HG03342 (cell line): ENCODE measurements around the gene BPTF.
"Not testable (repeated sequence)": the region's sequence is repeated elsewhere in the genome, so short reads cannot be mapped to it uniquely, and the experiment has no call there.

Experiments
- ATAC-seq: cut with Tn5 transposase; IDR thresholded peaks from one replicate; pipeline ENCODE4 v1.9.1; 2021; ENCODE audit warnings: mild to moderate bottlenecking, moderate library complexity; ENCODE audit not compliant: unreplicated experiment

The BPTF gene

GRCh38 chr17:68004201-68004600 lies 178.9 kb downstream of the BPTF start:
- ATAC-seq, result no peak

GRCh38 chr17:68006797-68007196 lies 181.5 kb downstream of the BPTF start:
- ATAC-seq, result no peak

GRCh38 chr17:68011199-68011665 lies 185.9 kb downstream of the BPTF start:
- ATAC-seq, result peak; percentile 67

- ATAC-seq, result no peak
These were observed 188.1 kb downstream of the BPTF start for GRCh38 chr17:68013385-68013784.

- ATAC-seq, result no peak
These were observed 189.9 kb downstream of the BPTF start for GRCh38 chr17:68015081-68015723.

- no peak for ATAC-seq
These were observed 191.5 kb downstream of the BPTF start for GRCh38 chr17:68016838-68017237.

GRCh38 chr17:68018493-68018892 lies 193.2 kb downstream of the BPTF start:
- ATAC-seq, result not testable (repeated sequence)

GRCh38 chr17:68019336-68019674 lies 194.0 kb downstream of the BPTF start:
- ATAC-seq, result no peak

GRCh38 chr17:68019675-68020408 lies 194.5 kb downstream of the BPTF start:
- ATAC-seq, result peak; percentile 86

- no peak for ATAC-seq
These were observed 195.1 kb downstream of the BPTF start for GRCh38 chr17:68020409-68020756.

GRCh38 chr17:68020791-68021190 lies 195.5 kb downstream of the BPTF start:
- not testable (repeated sequence) for ATAC-seq

GRCh38 chr17:68021963-68022362 lies 196.7 kb downstream of the BPTF start:
- ATAC-seq, result no peak

- ATAC-seq, result not testable (repeated sequence)
These were observed 197.2 kb downstream of the BPTF start for GRCh38 chr17:68022547-68022946.

- ATAC-seq, result no peak
These were observed 204.4 kb downstream of the BPTF start for GRCh38 chr17:68029512-68030215.
